Measurements from ENCODE around the gene KLC1.

KLC1 gene

DNA sequence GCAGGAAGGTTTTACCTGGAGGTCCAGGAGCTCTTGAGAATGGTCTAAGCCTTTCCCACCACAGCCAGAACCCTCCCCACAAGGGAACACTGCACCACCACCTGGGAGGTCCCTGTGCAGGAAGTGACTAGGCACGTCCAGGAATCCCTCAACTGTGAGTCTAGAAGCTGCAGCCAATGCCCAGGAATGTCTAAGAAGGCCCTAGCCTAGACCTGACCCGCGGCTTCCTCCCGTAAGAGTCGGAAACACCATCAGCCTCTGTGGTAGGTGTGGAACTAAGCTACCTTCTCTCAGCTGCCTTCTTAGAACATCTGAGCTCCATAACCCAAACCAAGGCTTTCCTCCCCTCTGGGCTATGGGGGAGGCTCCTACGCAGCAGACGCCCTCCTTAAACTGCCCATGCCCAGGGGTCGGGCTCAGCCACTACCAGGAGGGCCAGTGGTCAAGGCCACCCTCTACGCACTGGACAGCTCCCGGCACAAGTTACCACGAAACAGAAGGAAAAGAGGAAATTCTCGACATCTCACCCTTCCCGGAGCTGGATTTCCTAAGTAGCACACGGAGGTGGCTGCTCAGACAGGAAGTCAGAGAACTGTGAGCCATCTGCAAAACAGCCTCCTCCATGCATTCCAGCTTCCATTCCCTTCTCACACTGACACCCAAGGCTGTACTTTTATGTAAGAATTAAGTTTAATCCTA, 112.1 kb downstream of the KLC1 start:
- H3K36me3 Mint-ChIP-seq (ENCODE audit: low read depth) = peaks cover 37% of the 10 kb centered on the region
- H3K27ac Mint-ChIP-seq = peak overlapping the region in 1 of 3 experiments; percentile 49
- H3K4me1 Mint-ChIP-seq = no peaks in the 10 kb centered on the region
- H3K9me3 Mint-ChIP-seq = no peaks in the 10 kb centered on the region
- no peaks in the 10 kb centered on the region for H3K27me3 Mint-ChIP-seq (ENCODE audit: low read depth)
- H3K4me3 Mint-ChIP-seq = no peak overlapping the region
- TF ChIP-seq, protein P1, sequence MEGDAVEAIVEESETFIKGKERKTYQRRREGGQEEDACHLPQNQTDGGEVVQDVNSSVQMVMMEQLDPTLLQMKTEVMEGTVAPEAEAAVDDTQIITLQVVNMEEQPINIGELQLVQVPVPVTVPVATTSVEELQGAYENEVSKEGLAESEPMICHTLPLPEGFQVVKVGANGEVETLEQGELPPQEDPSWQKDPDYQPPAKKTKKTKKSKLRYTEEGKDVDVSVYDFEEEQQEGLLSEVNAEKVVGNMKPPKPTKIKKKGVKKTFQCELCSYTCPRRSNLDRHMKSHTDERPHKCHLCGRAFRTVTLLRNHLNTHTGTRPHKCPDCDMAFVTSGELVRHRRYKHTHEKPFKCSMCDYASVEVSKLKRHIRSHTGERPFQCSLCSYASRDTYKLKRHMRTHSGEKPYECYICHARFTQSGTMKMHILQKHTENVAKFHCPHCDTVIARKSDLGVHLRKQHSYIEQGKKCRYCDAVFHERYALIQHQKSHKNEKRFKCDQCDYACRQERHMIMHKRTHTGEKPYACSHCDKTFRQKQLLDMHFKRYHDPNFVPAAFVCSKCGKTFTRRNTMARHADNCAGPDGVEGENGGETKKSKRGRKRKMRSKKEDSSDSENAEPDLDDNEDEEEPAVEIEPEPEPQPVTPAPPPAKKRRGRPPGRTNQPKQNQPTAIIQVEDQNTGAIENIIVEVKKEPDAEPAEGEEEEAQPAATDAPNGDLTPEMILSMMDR (IDR thresholded peaks at IDR 0.05; ENCODE audit: unreplicated experiment in 3 of 3) = no peak

DNA sequence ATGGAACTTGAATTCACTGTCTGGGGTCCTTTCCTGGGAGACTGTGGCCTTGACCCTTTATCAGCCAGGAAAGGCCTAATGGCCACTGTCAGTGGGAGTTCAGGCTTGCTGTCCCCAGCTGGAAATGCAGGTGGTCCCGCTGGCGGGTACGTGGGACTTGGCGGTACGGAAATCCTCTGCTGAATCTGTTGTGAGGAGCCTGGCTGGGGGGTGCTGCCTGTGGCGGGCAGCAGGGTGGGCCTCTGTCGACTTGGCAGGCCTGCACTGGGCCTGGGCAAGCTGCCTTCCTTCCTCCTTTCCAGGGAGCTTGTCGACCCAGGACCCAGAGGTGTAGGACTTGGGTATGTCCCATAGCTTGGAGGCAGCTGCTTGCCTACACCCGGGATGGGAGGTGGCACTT, 112.9 kb downstream of the KLC1 start:
- peaks cover 37% of the 10 kb centered on the region for H3K36me3 Mint-ChIP-seq (ENCODE audit: low read depth)
- no peak overlapping the region for H3K4me3 Mint-ChIP-seq
- H3K4me1 Mint-ChIP-seq = no peaks in the 10 kb centered on the region
- no peaks in the 10 kb centered on the region for H3K27me3 Mint-ChIP-seq (ENCODE audit: low read depth)
- H3K9me3 Mint-ChIP-seq = no peaks in the 10 kb centered on the region
- peak overlapping the region in 1 of 3 experiments; percentile 49 for H3K27ac Mint-ChIP-seq
- TF ChIP-seq, protein P1 (IDR thresholded peaks at IDR 0.05; ENCODE audit: unreplicated experiment in 3 of 3) = no peak

DNA sequence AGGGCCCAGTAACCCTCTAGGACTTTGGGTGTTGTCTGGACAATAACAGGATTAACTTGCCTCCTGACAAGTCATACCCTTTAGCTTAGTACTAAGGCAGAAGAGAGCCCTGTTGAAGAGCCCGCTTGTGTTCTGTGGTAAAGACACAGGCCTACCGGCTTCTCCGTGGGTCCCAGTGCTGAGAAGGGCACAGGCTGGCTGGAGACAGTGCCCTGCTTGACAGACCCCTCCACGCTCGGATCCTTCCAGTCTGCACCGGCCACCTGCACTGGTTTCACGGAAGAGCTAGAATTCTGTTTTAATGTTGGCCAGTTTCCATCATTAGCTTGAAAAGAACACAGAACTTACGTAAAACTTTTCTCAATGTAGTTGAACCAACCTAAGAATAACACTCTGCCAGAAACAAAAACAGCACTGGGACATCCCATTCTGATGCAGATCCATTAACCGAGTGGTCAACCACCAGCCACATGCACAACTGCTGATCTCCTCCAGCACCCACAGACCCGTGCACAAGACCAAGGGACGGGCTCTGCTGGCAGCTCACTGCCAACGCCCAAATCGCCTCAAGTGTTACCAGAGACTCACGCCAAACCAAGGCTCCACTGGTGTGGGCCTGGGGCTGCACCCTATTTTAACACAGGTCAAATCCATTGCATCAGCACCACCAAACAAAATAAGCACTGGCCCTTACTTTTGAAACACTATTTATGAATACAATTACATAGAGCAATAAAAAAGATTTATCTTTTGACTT, 113.7 kb downstream of the KLC1 start:
- peaks cover 34% of the 10 kb centered on the region for H3K36me3 Mint-ChIP-seq (ENCODE audit: low read depth)
- no peaks in the 10 kb centered on the region for H3K4me1 Mint-ChIP-seq
- TF ChIP-seq, protein P1 (IDR thresholded peaks at IDR 0.05; ENCODE audit: unreplicated experiment in 3 of 3) = no peak

DNA sequence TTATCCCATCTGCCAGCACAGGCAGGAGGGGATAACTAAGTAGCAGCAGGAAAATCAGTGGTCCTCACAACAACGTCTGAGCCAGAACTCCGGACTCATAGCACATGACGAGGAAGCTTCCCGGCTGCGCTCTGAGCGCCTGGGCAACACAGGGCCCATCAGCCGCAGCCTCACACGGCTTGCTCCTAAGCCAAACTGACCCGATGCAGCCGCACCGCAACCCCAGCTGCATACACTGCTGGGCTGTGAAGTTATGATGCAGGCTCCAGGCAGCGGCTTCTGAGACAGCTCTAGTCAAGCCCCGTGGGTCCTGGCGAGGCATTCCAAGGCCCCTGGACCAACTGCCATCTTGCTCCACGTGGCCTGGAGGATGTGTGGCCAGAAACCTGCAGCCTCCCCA, 114.7 kb downstream of the KLC1 start:
- TF ChIP-seq, protein P1 (IDR thresholded peaks at IDR 0.05; ENCODE audit: unreplicated experiment in 3 of 3) = no peak
- H3K9me3 Mint-ChIP-seq = no peaks in the 10 kb centered on the region
- no peaks in the 10 kb centered on the region for H3K27me3 Mint-ChIP-seq (ENCODE audit: low read depth)
- no peak overlapping the region for H3K27ac Mint-ChIP-seq
- H3K36me3 Mint-ChIP-seq (ENCODE audit: low read depth) = peaks cover 27% of the 10 kb centered on the region
- no peak overlapping the region for H3K4me3 Mint-ChIP-seq
- H3K4me1 Mint-ChIP-seq = no peaks in the 10 kb centered on the region

More for the DNA sequence above, 113.7 kb downstream of the KLC1 start:
- Mint-ChIP-seq H3K9me3 (no peaks in the 10 kb centered on the region), H3K27ac (no peak overlapping the region), H3K4me3 (no peak overlapping the region), H3K27me3 (ENCODE audit: low read depth) (no peaks in the 10 kb centered on the region)

DNA sequence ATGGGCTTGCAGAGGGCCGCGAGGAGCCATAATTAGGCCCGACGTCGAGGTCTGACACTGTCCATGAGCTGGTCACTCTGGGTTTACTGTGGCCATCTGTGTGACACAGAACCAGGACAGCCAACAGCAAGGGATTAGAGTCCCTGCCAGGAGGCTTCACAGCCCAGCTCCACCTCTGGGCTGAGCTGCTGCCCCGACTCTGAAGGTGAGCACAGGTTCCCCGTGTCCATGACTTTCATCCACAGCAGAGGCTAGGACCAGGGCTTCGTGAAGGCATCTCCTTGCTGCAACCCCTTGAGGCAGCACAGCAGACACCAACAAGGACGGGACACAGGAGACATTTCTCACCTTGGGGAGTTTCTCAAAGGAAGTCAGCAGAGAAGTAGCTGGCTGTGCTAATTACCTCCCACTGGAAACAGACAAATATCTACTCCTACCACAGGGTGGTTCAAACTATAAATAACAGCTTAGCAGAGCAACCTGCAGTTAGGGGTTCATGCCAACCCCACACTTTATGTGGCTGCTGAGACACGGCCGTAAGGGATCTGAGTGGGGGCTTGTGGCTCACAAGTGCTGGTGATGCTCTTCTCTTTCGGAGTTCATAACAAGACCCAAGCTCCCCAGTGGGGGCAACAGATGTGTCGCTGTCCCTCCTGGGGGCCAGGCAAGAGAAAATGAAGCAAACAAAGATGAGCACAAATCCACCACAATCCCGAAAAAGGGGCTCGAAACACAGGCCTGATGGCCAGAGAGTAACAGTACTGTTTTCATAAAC, 115.8 kb downstream of the KLC1 start:
- TF ChIP-seq, protein P1 (IDR thresholded peaks at IDR 0.05; ENCODE audit: unreplicated experiment in 3 of 3) = no peak
- H3K27ac Mint-ChIP-seq = no peak overlapping the region

More for the DNA sequence above, 115.8 kb downstream of the KLC1 start:
- H3K27me3 Mint-ChIP-seq (ENCODE audit: low read depth) = no peaks in the 10 kb centered on the region
- no peak overlapping the region for H3K4me3 Mint-ChIP-seq
- no peaks in the 10 kb centered on the region for H3K9me3 Mint-ChIP-seq
- H3K4me1 Mint-ChIP-seq = no peaks in the 10 kb centered on the region
- H3K36me3 Mint-ChIP-seq (ENCODE audit: low read depth) = peaks cover 27% of the 10 kb centered on the region

All from nephron (organoid).